NCI-H1092 (cell line): ENCODE data around the gene DHX40.
"Not testable (repeated sequence)": the region's sequence is repeated elsewhere in the genome, so short reads cannot be mapped to it uniquely, and the experiment has no call there.

Experiments used
- DNase-seq: peaks from one replicate; lab custom pipeline; 2025; lab: John Stamatoyannopoulos, UW

The DHX40 gene

DNA sequence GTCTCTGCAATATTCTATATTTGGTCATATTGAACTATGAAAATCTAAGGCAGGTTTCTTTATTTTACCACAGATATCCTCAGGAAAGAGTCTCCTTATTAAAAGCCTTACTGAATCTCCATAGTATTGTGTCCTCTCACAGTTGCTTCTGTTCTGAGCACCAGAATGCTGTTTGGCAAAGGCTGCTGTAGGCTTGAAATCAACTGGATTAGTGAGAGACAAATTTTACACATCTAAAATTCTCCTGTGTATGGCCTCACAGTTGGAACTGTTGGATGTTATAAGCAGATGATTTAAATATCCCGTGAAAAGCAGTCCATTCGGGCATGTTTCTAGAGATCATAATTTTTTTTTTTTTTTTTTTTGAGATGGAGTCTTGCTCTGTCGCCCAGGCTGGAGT, 63.8 kb downstream of the DHX40 start:
- DNase-seq, result no peak

DNA sequence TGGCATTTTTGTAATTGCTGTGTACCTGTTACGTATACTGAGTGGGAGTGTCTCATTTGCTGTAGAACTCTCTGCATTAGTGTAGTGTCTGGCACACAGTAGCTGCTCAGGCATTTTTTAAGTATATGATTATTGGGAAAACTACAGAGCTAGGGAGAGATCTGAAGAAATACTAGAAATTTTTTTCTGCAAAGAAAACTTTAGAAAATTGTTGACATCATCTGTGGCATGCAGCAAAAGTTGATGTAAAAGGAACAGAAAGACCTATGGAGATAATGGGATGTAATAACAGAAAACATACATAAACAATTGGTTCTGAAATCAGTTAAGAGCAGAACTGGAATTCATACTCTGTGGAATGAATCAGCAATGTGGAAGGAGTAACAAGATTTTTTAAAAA, 65.9 kb downstream of the DHX40 start:
- DNase-seq, result no peak

DNA sequence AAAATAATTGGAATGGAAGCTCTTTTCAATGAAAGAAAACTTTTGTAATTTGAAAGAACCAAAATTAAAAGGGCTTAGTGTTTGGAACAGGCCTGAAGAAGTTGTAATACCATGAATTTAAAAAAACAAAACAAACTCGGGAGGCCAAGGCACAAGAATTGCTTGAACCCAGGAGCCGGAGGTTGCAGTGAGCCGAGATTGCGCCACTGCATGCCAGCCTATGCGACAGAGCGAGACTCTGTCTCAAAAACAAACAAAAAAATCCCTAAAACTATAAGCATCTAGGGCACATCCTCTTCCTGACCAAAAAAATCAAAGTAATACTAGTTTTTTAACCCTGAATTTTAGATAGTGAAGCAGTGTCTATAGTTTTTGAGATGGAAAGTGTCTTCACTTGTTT, 67.0 kb downstream of the DHX40 start:
- DNase-seq, result no peak

- DNase-seq, result no peak
Observed at GRCh38 chr17:59633658-59634359, 68.4 kb downstream of the DHX40 start.

DNA sequence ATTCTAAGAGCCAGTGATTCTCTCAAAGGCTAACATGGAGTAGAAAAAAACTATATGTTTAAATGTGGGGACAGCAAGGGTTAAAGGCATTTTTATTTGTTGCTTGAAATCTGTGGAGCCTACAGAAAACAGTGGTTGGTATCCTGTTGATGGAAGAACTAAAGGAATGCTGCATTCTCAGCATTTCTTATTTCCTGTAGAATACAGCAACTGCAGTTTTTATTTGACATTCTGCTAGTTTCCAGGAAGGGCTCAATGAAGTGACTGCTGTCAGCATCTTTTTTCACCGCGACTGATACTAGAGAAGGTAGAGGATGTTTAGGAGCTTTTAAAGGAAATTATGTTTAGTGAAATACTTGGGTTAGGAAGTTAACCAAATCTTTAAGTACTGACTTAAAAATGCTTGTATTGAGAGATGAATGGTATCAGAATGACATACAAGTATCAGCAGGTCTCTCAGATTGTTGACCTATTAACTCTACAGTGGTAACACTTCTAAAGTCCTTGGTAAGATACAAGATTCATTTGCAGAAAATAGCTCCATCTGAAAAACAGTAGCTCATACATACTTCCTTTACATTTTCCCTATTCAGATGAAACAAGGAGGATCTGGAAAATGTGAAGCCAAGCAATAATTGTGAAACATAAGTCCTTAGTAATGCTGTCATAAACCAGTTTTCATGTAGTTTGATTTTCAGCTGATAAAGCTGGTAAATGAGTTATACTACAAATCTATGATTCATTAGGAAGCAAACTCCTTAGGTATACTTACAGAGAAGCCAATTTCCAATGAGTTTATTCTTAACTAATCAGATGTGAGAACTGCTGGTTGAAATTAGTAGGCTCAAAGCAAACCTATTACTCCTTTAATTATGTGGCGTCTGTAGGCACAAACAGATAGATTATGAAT, 69.5 kb downstream of the DHX40 start:
- DNase-seq, result no peak

- DNase-seq, result no peak
Observed at GRCh38 chr17:59637611-59638310, 72.4 kb downstream of the DHX40 start.

- no peak for DNase-seq
Observed at GRCh38 chr17:59638553-59638952, 73.1 kb downstream of the DHX40 start.

- no peak for DNase-seq
Observed at GRCh38 chr17:59641799-59642484, 76.5 kb downstream of the DHX40 start.

DNA sequence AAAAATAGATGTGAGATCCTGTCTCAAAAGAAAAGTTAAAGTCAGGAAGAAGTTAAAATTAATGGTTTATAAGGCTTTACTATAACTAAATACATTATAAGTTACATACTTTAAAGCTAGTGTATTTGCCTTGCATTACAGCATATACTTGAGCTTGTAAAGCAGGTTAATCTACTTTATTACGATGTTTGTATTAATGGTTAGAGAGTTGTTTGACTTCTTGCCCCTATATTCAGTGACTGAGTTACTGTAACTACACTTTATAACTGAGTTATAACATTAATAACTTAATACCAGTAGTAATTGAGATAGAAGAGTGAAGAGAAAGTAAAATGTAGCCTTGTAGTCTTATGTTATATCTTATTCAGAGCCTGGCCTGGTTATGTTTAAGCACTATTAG, 77.2 kb downstream of the DHX40 start:
- DNase-seq, result no peak

- DNase-seq, result no peak
Observed at GRCh38 chr17:59643159-59644140, 78.0 kb downstream of the DHX40 start.

GRCh38 chr17:59647288-59647687, 81.9 kb downstream of the DHX40 start:
- no peak for DNase-seq

- no peak for DNase-seq
Observed at GRCh38 chr17:59649886-59650285, 84.5 kb downstream of the DHX40 start.

- DNase-seq, result no peak
Observed at GRCh38 chr17:59650642-59651041, 85.2 kb downstream of the DHX40 start.

DNA sequence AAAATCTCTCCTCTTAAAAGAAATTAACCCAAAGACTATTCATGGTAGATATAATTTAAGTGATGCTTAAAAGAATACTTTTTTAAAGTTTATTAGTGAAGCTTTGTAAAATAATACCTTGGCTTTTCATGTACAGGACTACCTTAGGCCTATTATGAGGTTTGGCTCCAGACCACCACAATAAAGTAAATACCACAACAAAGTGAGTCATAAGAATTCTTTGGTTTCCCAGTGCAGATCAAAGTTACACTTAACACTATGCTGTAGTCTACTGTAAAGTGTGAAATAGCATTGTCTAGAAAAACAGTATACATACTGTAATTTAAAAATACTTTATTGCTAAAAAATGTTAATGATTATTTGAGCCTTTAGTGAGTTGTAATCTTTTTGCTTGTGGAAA, 85.9 kb downstream of the DHX40 start:
- no peak for DNase-seq

- no peak for DNase-seq
Observed at GRCh38 chr17:59652119-59652518, 86.7 kb downstream of the DHX40 start.

DNA sequence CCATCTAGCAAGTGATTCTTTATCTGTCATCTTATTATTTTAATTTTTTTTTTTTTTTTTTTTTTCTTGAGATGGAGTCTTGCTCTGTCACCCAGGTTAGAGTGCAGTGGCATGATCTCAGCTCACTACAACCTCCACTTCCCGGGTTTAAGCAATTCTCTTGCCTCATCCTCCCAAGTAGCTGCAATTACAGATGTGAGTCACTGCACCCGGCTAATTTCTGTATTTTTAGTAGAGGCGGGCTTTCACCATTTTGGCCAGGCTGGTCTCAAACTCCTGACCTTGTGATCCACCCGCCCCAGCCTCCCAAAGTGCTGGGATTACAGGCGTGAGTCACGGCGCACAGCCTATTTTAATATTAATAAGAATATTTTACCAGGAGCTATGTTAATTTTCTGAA, 91.2 kb downstream of the DHX40 start:
- not testable (repeated sequence) for DNase-seq
